B cell (primary cell): ENCODE results near the gene ZACN. TPM values are rescaled to one million over a fixed set of nuclear protein-coding genes. Genes with fewer than 3 reads are reported as not detected.

ENCODE experiments used
- ATAC-seq: fragments of 200-7000 bp; cut with Tn5 transposase; one replicate; pipeline ENCODE4 v1.10.0; 2021; ENCODE audit warnings: low read depth, mild to moderate bottlenecking, moderate number of reproducible peaks, moderate library complexity
- CTCF ChIA-PET: fragments of 350-600 bp; sonication (Branson Sonifier 250); formaldehyde crosslinking; loops from one replicate; lab custom pipeline; 2021; ENCODE audit warnings: antibody characterized with exemption, inconsistent platforms; lab: Charles Lee
- POLR2A ChIA-PET: fragments of 350-600 bp; sonication (Branson Sonifier 250); formaldehyde crosslinking; loops from one replicate; lab custom pipeline; 2021; ENCODE audit warnings: antibody characterized with exemption; lab: Charles Lee
- DNase-seq: peaks from one replicate; pipeline ENCODE4 v3.0.0; 2013
- H2AFZ ChIP-seq: 2 replicates; pipeline ENCODE4 v1.6.1; 2012; ENCODE audit warnings: mild to moderate bottlenecking, low read depth, low read length; ENCODE audit not compliant: insufficient read depth, poor library complexity, severe bottlenecking
- H3K27ac ChIP-seq, 2 donors: 1 replicate in 1 of 2; 2 replicates in 1 of 2; pipeline ENCODE4 v1.5.1; 2012 to 2013; ENCODE audit warnings: low read length in 2 of 2, mild to moderate bottlenecking in 2 of 2, moderate library complexity in 1 of 2
- H3K27me3 ChIP-seq, 4 experiments: fragments of 200-600 bp in 1 of 4; sonication (generic) in 1 of 4; replicated peaks in 1 of 4; 1 replicate in 2 of 4; 2 replicates in 2 of 4; pipeline versions ENCODE4 v1.6.1 to v1.7.0; 2013 to 2016; ENCODE audit warnings: low read length in 3 of 4, mild to moderate bottlenecking in 2 of 4, mixed read lengths in 1 of 4, moderate library complexity in 1 of 4; ENCODE audit not compliant: insufficient read depth in 4 of 4, control insufficient read depth in 3 of 4; ENCODE audit errors: control extremely low read depth in 1 of 4
- H3K36me3 ChIP-seq, 2 experiments: replicated peaks in 1 of 2; 1 replicate in 1 of 2; 2 replicates in 1 of 2; pipeline versions ENCODE4 v1.6.1 to v1.7.1; 2013; ENCODE audit warnings: low read length in 1 of 2; ENCODE audit not compliant: insufficient read depth in 2 of 2, control insufficient read depth in 1 of 2; ENCODE audit errors: control extremely low read depth in 1 of 2, extremely low read depth in 1 of 2
- H3K4me1 ChIP-seq, 2 donors: fragments of 200-600 bp in 1 of 2; sonication (generic) in 1 of 2; 1 replicate in 1 of 2; 2 replicates in 1 of 2; pipeline versions ENCODE4 v1.5.1 to v1.6.1; 2013 to 2017; ENCODE audit warnings: low read length in 2 of 2; ENCODE audit not compliant: control insufficient read depth in 2 of 2, insufficient read depth in 2 of 2
- H3K4me2 ChIP-seq: replicated peaks from 2 replicates; pipeline ENCODE3; 2012; ENCODE audit warnings: mild to moderate bottlenecking, low read depth, low read length; ENCODE audit not compliant: poor library complexity, severe bottlenecking
- H3K4me3 ChIP-seq, 5 experiments: fragments of 200-600 bp in 1 of 5; sonication (generic) in 1 of 5; 1 replicate in 3 of 5; 2 replicates in 2 of 5; pipeline versions ENCODE4 v1.5.1 to v1.7.0; 2011 to 2016; ENCODE audit warnings: low read length in 4 of 5, mild to moderate bottlenecking in 4 of 5, low read depth in 2 of 5, control low read depth in 1 of 5, moderate library complexity in 1 of 5; ENCODE audit not compliant: insufficient read depth in 1 of 5; ENCODE audit errors: control extremely low read depth in 1 of 5, extremely low read depth in 1 of 5
- H3K79me2 ChIP-seq: fragments of 200-600 bp; sonication (generic); one replicate; pipeline ENCODE4 v1.6.0; 2016; ENCODE audit warnings: low read length; ENCODE audit not compliant: control insufficient read depth, insufficient read depth
- H3K9ac ChIP-seq: fragments of 200-600 bp; sonication (generic); 2 replicates; pipeline ENCODE4 v1.6.1; 2017; ENCODE audit warnings: mild to moderate bottlenecking, low read length, moderate library complexity
- H3K9me3 ChIP-seq, 3 donors: one replicate each; pipeline versions ENCODE4 v1.6.1 to v1.7.1; 2013; ENCODE audit warnings: low read length in 2 of 3; ENCODE audit not compliant: control insufficient read depth in 2 of 3, insufficient read depth in 1 of 3; ENCODE audit errors: control extremely low read depth in 1 of 3
- H4K20me1 ChIP-seq: 2 replicates; pipeline ENCODE4 v1.6.0; 2012; ENCODE audit warnings: mild to moderate bottlenecking, low read length; ENCODE audit not compliant: insufficient read depth, control insufficient read depth, poor library complexity, severe bottlenecking
- H3K27ac Mint-ChIP-seq: one replicate; pipeline ENCODE4 v1.8.0; 2021; ENCODE audit warnings: mixed read lengths
- H3K27me3 Mint-ChIP-seq: one replicate; pipeline ENCODE4 v1.8.0; 2021; ENCODE audit warnings: mixed read lengths
- H3K4me1 Mint-ChIP-seq: one replicate; pipeline ENCODE4 v1.8.0; 2021; ENCODE audit warnings: mixed read lengths
- H3K4me3 Mint-ChIP-seq: one replicate; pipeline ENCODE4 v1.8.0; 2021; ENCODE audit warnings: mixed read lengths
- H3K9me3 Mint-ChIP-seq: one replicate; pipeline ENCODE4 v1.8.0; 2022; ENCODE audit warnings: mixed read lengths; ENCODE audit not compliant: insufficient read depth
- EZH2 ChIP-seq: IDR thresholded peaks from 2 replicates; pipeline ENCODE4 v1.6.1; 2012; ENCODE audit warnings: borderline replicate concordance, low read depth, mild to moderate bottlenecking, moderate library complexity, low read length; ENCODE audit not compliant: insufficient read depth, poor library complexity, severe bottlenecking
- WGBS: methylation state at CpG from one replicate; pipeline ENCODE4 v1.1.5; 2013; ENCODE audit warnings: missing lambda C conversion rate; ENCODE audit not compliant: insufficient coverage; 5-methylcytosine and 5-hydroxymethylcytosine counted together
- intact Hi-C: fragments of 100-400 bp; cut with micrococcal nuclease; formaldehyde crosslinking; loops from one replicate; pipeline ENCODE4 v1.10.0; 2022
- polyA plus RNA-seq: library from polyadenylated mRNA; depleted of rRNA; stranded (reverse); fragments of >200 nt; gene quantifications from 2 replicates; pipeline ENCODE4 v1.2.3, GENCODE V29; 2012
- total RNA-seq, 2 donors: library from RNA; stranded (reverse); fragments of 120-200 nt in 1 of 2; gene quantifications; 1 replicate in 1 of 2; 2 replicates in 1 of 2; pipeline versions ENCODE4 v1.2.3 to v1.2.4, GENCODE V29; 2013 to 2022
- TF ChIP-seq, protein P1 (sequence below): fragments of 200-600 bp; IDR thresholded peaks from one replicate; pipeline ENCODE4 v1.8.0; 2022; ENCODE audit warnings: antibody characterized with exemption, mild to moderate bottlenecking

The ZACN gene
- total and polyA plus RNA-seq, 2 donors (not counting 1 experiment from before 2014, with no cell fraction given): 0.37 to 0.45 TPM

DNA sequence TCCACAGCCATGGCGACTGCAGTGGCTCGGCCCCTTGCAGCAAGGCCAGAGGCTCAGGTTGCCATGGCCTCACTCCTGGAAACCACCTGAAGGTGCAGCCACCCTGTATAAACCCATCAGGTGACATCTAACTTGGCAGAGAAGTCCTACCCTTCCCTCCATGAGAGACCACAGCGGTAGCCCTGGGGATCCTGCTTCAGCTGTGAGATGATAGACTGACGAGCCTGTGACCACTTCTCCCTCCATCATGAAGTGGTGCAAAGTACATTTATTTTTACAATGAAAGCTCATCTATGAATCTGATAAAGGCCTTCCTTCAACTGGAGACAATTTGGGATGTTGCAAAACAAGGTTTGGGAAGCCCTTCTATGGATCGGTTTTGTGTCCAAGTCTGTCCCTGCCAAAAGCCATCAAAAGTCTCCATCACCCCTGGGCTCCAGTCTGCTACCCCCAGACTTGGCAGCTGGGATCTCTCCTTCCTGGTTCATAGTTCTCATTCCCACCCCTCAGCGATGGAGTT, 1.8 kb downstream of the ZACN start:
- H3K27ac ChIP-seq: no peak overlapping the region
- H3K9me3 ChIP-seq: peaks cover 0 to 11% (median 0%) of the 10 kb centered on the region in 3 donors
- H3K4me1 ChIP-seq: peaks cover 33% of the 10 kb centered on the region in 2 donors
- H3K4me3 ChIP-seq: no peak overlapping the region
- no peak overlapping the region for H2AFZ ChIP-seq
- CTCF ChIA-PET: interaction anchor here (1.9 kb wide), 1 partner anchor 23 kb away, joined by 6 read pairs; the partner anchor contains the start of gene EXOC7
- H3K4me2 ChIP-seq: no peak overlapping the region
- Mint-ChIP-seq H3K4me1 (peaks cover 29% of the 10 kb centered on the region), H3K9me3 (no peaks in the 10 kb centered on the region), H3K27me3 (peaks cover 20% of the 10 kb centered on the region), H3K27ac (no peak overlapping the region), H3K4me3 (no peak overlapping the region)
- TF ChIP-seq EZH2: no peak
- TF ChIP-seq, protein P1, sequence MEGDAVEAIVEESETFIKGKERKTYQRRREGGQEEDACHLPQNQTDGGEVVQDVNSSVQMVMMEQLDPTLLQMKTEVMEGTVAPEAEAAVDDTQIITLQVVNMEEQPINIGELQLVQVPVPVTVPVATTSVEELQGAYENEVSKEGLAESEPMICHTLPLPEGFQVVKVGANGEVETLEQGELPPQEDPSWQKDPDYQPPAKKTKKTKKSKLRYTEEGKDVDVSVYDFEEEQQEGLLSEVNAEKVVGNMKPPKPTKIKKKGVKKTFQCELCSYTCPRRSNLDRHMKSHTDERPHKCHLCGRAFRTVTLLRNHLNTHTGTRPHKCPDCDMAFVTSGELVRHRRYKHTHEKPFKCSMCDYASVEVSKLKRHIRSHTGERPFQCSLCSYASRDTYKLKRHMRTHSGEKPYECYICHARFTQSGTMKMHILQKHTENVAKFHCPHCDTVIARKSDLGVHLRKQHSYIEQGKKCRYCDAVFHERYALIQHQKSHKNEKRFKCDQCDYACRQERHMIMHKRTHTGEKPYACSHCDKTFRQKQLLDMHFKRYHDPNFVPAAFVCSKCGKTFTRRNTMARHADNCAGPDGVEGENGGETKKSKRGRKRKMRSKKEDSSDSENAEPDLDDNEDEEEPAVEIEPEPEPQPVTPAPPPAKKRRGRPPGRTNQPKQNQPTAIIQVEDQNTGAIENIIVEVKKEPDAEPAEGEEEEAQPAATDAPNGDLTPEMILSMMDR: no peak
- no peak overlapping the region for H3K9ac ChIP-seq
- no peak for ATAC-seq
- 89% methylated on average over 3 of the region's 6 CpGs for WGBS
- H3K36me3 ChIP-seq: peaks cover 0 to 28% of the 10 kb centered on the region in 2 experiments
- intact Hi-C loops: no loop called here
- H3K27me3 ChIP-seq: peaks cover 0 to 40% (median 32%) of the 10 kb centered on the region in 4 experiments
- no peak for DNase-seq
- H4K20me1 ChIP-seq: no peaks in the 10 kb centered on the region
- H3K79me2 ChIP-seq: no peaks in the 10 kb centered on the region
- POLR2A ChIA-PET: interaction anchor here (0.6 kb wide), 1 partner anchor 89 kb away, joined by 5 read pairs; no protein-coding TSS in a partner anchor
